GM19467 (cell line): ENCODE measurements around the gene IL22.
"Not testable (repeated sequence)": the region's sequence is repeated elsewhere in the genome, so short reads cannot be mapped to it uniquely, and the experiment has no call there.

Experiments
- ATAC-seq: cut with Tn5 transposase; IDR thresholded peaks from one replicate; pipeline ENCODE4 v1.9.1; 2021; ENCODE audit warnings: mild to moderate bottlenecking, moderate library complexity; ENCODE audit not compliant: unreplicated experiment

IL22 gene

GRCh38 chr12:68231229-68231628, 22.2 kb downstream of the IL22 start:
- ATAC-seq = no peak

DNA sequence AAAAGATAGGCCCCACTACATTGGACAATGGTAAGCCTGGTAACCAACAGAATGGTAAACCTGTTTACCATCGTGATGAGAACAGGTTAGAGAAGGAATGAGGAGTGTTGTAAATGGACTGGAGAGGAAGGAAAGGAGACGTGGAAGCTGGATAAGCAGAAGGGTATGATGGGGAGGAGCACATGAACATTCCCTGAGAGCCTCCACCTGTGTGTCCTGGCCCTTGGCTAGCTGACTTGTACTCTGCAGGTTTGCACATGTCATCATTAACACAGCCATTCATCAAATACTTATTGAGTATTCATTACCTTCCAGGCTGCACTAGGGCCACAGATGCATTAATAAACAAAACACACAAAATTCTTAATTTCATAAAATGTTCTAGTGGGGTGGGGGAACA, 23.4 kb downstream of the IL22 start:
- no peak for ATAC-seq

- no peak for ATAC-seq
Observed at GRCh38 chr12:68227356-68227755, 26.0 kb downstream of the IL22 start.

- no peak for ATAC-seq
Observed at GRCh38 chr12:68225576-68226476, 27.6 kb downstream of the IL22 start, which contains the start of gene IL26. Gene IL26, minus strand, starts transcription at chr12:68225810. Its CDS starts 54 bp downstream, at chr12:68225756.

DNA sequence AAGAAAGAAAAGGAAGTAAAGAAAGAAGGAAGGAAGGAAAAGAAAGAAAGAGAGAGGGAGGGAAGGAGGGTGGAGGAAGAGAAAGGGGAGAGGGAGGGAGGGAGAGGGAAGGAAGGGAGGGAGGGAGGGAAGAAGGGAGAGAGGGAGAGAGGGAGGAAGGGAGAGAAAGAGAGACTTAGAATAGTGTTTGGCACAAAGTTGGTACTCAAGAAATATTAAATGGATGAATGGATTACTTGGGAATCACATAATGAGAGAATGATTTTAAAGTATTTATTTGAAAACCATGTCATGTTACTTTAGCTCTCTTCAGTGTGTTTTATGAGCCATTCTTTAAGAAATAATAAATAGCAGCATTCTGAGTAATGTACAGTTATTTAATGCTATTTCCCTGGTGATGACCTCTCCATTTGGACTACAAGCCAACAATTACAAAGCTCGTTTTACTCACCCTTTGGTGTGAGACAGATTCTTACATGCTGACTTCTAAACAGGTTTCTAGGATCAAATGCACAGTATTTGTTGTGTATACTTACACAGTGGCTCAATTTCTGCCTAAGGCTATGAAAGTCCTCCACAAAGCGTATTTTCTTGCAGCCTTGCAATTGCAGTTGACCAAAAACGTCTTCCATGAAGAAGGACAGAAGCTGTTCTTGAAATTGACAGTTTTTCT, 28.7 kb downstream of the IL22 start:
- ATAC-seq = no peak

DNA sequence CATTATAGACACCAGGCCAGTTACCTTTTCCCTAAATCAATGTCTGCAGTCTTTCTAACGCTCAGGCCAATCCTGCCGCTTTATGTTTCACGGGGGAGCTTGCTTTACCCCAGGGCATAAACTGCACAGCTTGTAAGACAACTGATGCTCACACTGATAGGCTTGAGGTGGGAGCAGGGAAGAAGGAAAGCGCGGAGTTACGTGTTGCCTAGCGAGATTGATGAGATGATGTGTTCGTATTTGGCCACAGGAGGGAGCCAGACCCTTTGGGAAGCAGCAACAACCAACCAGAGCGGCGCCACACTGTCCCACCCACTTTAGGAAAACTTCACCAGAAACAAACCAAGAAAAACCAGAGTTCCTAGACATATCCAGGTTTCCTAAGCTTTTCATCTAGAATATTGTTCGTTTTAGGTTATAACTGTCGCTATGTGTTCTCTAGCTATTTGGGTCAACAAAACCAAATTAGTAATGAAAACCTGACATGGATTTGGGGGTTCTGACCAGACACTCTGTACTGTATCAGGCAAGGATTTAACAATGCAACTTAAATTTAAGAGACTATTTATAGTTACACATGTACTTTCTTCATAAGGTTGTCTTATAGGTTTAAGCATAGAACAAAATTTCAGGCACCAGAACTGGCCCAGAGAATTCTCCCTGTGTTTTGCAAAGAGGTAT, 30.2 kb downstream of the IL22 start:
- ATAC-seq = peak; percentile 98

- ATAC-seq = no peak
Observed at GRCh38 chr12:68222326-68222725, 31.1 kb downstream of the IL22 start.

DNA sequence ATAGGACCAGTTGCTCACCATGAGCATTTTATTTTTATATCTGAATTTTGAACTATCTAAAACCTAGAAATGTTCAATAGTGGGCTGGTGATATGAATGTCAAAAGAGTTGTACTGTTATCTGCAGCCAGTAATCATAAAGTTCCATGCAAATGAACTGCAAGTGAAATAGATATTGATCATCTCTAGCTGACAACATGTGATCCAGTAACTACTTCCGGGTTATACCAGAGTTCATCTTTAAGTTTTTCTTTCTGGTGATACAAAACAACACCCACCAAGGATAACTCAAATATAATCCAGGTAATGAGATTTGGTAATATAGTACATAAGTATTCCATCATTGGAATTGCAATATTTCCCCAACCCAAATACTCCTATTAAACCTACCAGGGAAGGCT, 31.9 kb downstream of the IL22 start:
- no peak for ATAC-seq

- ATAC-seq = no peak
Observed at GRCh38 chr12:68210875-68211274, 42.5 kb downstream of the IL22 start.

DNA sequence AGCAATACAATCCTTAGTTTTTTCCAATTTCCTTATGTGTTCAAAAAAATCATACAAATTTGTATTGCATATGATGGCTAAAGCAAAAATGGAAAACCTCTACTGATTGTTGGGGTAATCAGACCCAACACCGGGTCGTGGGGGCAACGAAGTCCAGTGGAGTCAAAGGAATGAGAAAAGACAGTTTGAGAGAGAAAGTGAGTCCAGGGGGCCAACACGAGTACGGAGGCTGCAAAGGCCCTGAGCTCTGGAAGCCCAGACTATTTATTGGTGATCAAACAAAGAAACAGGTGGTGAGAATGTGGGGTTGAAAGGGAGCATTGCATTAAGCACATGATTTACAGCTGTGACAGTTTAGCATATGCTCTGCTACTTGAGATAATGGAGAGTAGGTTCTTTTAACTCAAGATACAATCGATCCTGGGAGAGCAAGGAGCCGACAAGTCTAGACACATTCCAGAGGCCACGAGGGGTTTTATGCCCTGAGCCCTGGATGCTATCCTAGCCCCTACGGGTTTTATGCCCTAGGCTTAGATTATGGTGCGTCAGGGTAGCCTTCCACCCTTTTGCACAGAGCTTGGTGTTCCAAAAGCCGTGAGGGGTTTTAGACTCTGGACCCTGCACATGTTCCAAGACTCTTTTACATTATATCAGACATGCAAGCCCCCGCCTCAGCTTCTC, 44.2 kb downstream of the IL22 start:
- ATAC-seq = not testable (repeated sequence)

DNA sequence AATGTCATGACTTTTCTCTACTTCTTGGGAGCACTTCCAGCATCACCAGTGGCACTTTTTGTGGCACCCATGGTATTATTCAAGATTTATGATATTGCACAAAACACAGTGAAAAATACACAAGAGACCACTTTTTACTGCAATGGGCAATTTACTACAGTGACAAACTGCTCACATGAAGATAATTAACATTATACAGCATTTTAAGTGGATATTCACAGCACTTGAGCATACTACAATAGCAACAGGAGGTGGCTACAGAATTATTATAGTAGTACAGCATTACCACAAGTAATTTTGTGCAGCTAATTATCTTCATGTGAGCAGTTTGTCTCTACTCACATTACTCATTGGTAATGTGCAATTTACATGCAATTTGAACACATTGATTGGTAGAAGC, 46.1 kb downstream of the IL22 start:
- no peak for ATAC-seq

DNA sequence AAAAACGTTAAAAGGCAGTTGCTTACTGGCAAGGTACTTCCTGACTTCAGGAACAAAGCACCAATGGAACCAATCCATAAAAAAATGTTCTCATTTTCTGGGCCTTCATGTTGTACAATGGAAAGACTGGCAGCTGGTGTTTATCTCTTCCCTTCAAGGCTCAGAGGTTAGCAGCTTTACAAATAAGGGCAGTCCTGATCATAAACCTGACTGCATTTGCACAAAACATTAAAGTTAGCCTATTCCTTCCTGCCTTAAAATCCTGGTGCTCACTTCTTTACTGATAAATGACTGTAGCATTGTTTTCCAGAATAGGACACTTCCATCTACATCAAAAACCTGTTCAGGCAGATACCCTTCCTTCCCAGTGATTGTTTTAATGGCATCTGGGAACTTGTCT, 47.0 kb downstream of the IL22 start:
- no peak for ATAC-seq

DNA sequence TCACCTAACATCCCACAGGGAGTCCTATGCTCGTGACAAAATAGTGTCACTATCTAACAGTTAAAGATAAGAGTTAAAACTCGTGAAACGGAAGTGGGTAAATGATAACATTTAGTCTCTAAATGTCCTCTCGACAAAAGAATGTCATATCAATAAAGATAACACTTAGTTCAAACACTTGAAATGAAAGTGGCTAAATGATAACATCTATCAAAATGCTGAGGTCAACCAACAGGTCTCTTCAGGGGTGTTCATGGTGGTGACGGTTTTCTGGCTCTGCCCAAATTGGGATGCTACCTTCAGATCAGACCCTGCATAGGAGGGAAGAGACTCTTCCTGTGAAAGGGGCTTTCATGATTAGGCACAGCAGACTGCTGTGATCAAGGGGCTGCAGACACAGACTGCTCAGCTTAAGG, 49.9 kb downstream of the IL22 start:
- ATAC-seq = no peak

GRCh38 chr12:68200854-68201253, 52.5 kb downstream of the IL22 start:
- no peak for ATAC-seq

DNA sequence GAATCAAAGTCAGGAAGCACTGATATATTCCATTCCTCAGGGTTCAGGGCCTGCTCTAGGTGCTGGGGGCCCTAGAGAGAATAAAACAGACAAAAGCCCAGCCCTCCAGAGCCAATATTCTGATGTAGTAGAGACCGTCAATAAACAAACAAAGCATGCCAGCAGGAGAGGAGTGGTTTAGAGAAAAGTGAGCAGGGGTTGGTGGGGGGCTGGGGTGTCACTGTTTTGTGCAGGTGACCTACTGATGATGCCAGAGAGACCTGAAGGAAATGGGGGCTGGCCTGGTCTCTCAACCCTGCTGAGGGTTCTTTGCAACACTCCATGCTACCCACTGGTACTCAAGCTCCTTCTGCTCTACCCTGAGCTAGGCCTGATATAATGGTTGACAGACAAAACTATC, 54.3 kb downstream of the IL22 start:
- ATAC-seq = no peak

DNA sequence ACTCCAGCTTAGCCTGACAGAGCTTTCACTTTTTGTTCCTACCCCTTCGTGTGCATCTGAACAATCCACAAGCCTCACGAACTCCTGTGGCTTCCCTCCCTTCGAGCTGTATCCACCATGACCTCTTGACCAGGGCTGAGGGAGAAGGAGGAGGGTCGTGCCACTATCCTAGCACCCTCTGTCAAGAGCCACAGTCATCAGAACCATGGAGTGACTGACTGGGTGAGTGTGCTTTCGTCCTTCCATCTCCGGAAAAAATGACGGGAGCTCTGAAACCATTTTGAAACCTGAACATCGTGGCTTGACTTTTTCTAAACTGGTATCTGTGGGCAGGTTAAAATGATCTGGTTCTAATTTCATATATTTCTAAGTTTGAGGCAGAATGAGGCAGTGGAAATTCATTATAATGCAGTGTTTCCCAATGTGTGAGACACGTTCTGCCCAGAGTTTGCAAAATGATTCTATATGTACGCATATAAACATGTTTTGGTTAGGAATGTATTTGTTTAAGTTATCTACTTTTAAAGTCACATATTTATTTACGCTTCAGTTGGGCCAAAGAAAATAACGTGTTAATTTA, 54.8 kb downstream of the IL22 start:
- no peak for ATAC-seq
